WI38 (cell line): ENCODE results near the gene SFXN1.

Source experiments
- H3K4me3 ChIP-seq: 2 replicates; pipeline ENCODE4 v1.5.1; 2011; ENCODE audit warnings: low read depth, mild to moderate bottlenecking, control low read depth, low read length
- TF ChIP-seq, protein P1 (sequence below): IDR thresholded peaks from 2 replicates; pipeline ENCODE4 v1.5.1; 2012; ENCODE audit warnings: low read depth, mild to moderate bottlenecking, control low read depth, low read length

Gene SFXN1

DNA sequence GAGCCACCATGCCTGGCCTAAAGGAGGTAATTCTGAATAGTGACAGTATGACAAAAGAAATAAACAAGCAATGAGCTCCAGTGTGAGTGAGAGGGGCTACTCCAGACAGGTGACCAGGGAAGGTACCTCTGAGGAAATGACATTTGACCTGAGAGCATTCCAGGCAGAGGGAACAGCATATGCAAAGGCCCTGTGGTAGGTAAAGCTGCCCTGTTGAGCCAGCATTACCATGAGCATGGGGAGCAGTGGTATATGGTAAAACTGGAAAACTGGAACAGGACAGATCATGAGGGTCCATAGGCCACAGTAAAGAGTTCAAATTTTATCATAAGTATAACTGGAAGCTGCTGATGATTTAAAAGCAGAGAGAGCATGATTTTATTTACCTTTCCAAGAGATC is 6.0 kb upstream of the SFXN1 start:
- TF ChIP-seq, protein P1, sequence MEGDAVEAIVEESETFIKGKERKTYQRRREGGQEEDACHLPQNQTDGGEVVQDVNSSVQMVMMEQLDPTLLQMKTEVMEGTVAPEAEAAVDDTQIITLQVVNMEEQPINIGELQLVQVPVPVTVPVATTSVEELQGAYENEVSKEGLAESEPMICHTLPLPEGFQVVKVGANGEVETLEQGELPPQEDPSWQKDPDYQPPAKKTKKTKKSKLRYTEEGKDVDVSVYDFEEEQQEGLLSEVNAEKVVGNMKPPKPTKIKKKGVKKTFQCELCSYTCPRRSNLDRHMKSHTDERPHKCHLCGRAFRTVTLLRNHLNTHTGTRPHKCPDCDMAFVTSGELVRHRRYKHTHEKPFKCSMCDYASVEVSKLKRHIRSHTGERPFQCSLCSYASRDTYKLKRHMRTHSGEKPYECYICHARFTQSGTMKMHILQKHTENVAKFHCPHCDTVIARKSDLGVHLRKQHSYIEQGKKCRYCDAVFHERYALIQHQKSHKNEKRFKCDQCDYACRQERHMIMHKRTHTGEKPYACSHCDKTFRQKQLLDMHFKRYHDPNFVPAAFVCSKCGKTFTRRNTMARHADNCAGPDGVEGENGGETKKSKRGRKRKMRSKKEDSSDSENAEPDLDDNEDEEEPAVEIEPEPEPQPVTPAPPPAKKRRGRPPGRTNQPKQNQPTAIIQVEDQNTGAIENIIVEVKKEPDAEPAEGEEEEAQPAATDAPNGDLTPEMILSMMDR: no peak
- no peak overlapping the region for H3K4me3 ChIP-seq

DNA sequence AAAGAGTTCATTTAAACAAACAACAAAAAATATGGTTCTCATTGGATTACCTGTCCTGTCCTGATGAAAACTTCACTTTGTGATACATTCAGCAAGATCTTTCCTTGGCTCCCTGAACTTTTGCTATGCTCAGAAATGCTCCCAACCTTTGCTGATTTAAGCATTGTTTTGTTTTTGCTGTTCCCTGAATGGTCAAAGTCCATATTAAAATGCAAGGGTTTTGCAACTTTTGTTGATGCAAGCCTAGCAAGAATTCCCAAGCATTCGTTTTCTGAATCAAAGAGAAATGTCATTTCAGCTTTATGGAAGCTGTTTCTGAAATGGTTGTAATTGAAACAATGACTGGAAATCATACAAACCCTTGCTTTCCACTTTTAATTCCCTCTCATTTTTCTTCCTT is 3.1 kb upstream of the SFXN1 start:
- TF ChIP-seq, protein P1: no peak
- H3K4me3 ChIP-seq: no peak overlapping the region

DNA sequence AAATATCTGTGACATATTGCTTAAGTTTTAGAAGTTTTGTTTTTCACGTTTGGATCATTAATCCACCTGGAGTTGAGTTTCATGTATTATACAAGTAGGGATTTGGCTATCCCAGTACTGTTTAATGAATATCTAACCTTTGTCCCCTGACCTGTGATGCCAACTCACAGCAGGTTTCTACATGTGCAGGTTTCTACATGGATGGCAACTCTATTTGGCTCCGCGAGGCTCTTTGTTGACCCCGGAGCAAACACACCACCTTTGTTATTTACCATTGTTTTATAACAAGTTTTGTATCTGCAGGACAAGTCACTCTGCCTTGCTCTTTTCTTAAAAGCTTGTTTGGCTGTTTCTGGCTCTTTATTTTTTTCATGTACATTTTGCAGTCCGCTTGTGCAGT is 920 bp upstream of the SFXN1 start:
- H3K4me3 ChIP-seq: no peak overlapping the region
- TF ChIP-seq, protein P1: no peak

DNA sequence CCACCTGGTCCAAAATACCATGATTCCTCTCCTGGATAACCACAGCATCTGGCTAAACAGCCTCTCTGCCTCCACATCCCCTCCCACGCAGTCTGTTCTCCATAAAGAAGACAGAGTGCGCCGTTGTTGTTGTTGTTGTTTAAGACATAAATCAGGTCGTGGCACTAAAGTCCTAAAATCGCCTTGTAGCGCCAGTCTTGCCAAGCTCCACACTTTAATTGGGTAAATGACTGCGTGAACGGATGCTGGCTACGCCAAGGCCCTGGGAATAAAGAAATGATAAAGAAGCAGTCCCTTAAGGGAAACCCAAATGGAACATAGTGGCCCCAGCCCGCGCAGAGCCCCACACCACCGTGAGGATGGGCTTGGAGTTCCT is 364 bp upstream of the SFXN1 start:
- TF ChIP-seq, protein P1: no peak
- H3K4me3 ChIP-seq: peak overlapping the region; percentile 93

DNA sequence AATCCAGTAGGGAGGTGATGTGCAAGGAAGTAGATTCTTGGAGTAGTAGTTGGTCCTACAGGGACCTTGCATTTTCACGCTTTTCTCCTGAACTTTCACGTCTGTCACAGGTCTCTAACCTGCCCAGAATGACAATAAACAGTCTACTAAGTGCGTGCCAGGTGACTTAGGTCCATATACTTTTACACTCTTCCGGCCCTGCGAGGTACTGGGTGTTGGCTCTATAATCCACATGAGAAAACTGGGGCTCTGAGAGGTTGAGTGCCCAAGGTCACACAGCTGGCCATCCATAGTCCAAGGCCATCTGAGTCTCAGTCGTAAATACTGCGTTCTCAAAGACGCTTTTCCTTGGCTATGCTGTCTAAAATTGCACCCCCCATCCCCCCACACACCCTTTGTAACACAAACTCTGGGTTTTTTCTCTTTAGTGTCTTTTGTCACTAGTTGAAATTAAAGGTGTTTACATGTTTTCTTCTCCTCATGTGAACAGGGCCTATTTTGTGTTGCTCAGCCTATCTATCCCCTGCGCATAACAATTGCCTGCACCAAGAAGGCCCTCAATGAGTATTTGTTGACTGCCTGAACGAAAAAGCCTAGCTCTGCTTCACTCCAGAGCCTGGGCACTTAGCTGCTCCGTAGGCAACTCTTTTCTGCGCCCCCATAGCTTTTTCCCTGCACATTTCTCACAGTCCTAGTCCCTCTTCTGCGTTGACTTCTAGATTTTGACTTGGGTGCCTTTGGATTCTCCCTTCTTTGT is 943 bp downstream of the SFXN1 start:
- H3K4me3 ChIP-seq: peak overlapping the region; percentile 93
- TF ChIP-seq, protein P1: no peak

DNA sequence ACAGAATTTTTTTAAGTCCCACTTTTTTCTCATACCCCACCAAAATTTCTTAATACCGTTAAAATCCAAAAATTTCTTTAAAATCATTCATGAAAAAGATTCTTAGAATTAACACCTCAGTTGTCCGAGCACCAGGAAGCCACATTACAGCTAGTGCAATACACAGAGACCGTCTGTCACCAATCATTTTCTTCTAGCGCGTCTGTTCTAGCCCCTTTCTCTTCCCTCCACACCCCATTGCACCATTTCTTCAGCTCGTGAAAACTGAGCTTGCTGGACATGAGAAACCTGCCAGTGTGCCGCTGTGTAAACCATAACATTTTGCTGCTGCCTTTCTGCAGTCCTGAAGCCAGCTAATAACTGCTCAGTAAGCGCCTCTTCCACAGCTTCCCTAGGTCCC is 5.0 kb downstream of the SFXN1 start:
- TF ChIP-seq, protein P1: no peak
- H3K4me3 ChIP-seq: no peak overlapping the region

DNA sequence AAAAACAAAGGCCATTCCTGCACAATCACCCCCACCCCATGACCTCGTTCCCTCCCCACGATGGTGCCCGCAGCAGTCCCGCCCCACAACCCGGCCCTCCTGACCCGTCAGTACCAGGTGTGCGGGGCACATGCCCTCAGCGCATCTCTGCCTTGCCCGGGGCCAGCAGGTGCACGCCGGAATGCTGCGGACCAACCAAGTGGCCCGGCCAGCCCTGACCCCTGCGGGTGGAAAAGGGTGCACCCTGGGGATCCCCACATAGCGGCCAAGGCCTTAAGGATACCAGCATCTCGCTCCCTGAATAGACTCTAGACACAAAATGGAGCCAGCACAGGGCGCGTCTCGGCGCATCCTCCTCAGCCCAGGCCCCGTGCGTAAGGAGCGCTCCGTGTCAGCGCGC is 6.0 kb downstream of the SFXN1 start:
- H3K4me3 ChIP-seq: no peak overlapping the region
- TF ChIP-seq, protein P1: no peak
